Measurements from ENCODE around the gene PREX1. TPM values are rescaled to one million over a fixed set of nuclear protein-coding genes. Genes with fewer than 3 reads are reported as not detected.
A peak's percentile ranks its signal among the peaks of the same experiment; 100 is the strongest.

PREX1 gene
- total RNA-seq, 1 donor from 2014 or later, result 20.4 TPM

GRCh38 chr20:48705240-48706115 lies 122.3 kb downstream of the PREX1 start:
- Histone ChIP-seq H3K27ac (ENCODE audit: low read depth, low read length) (no peak overlapping the region), H3K9ac (ENCODE audit: low read depth in 1 of 3, low read length in 3 of 3) (no peak overlapping the region), H3K9me3 (ENCODE audit: control insufficient read depth in 3 of 3, low read length in 3 of 3) (no peaks in the 10 kb centered on the region), H3K36me3 (ENCODE audit: control insufficient read depth in 3 of 3, insufficient read depth in 3 of 3, low read length in 3 of 3) (peaks cover 0 to 8% (median 0%) of the 10 kb centered on the region in 3 donors), H3K4me3 (ENCODE audit: low read length in 3 of 3) (no peak overlapping the region), H3K27me3 (ENCODE audit: control insufficient read depth in 3 of 3, insufficient read depth in 3 of 3, low read length in 3 of 3) (peaks cover 0 to 3% (median 0%) of the 10 kb centered on the region in 3 donors), H3K4me1 (ENCODE audit: control insufficient read depth in 3 of 3, insufficient read depth in 3 of 3, low read length in 3 of 3) (peaks cover 19 to 35% (median 30%) of the 10 kb centered on the region in 3 donors)

- no peaks in the 10 kb centered on the region for H3K9me3 ChIP-seq (ENCODE audit: control insufficient read depth in 3 of 3, low read length in 3 of 3)
- H3K27me3 ChIP-seq (ENCODE audit: control insufficient read depth in 3 of 3, insufficient read depth in 3 of 3, low read length in 3 of 3), result peaks cover 0 to 3% (median 0%) of the 10 kb centered on the region in 3 donors
- no peak overlapping the region for H3K4me3 ChIP-seq (ENCODE audit: low read length in 3 of 3)
- peaks cover 19 to 35% (median 30%) of the 10 kb centered on the region in 3 donors for H3K4me1 ChIP-seq (ENCODE audit: control insufficient read depth in 3 of 3, insufficient read depth in 3 of 3, low read length in 3 of 3)
- no peak overlapping the region for H3K9ac ChIP-seq (ENCODE audit: low read depth in 1 of 3, low read length in 3 of 3)
- no peak overlapping the region for H3K27ac ChIP-seq (ENCODE audit: low read depth, low read length)
- peaks cover 0 to 9% (median 0%) of the 10 kb centered on the region in 3 donors for H3K36me3 ChIP-seq (ENCODE audit: control insufficient read depth in 3 of 3, insufficient read depth in 3 of 3, low read length in 3 of 3)
Measured at GRCh38 chr20:48704761-48705160, 123.0 kb downstream of the PREX1 start.

- Histone ChIP-seq H3K4me3 (ENCODE audit: low read length in 3 of 3) (peak overlapping the region in 1 of 3 donors; percentile 13), H3K4me1 (ENCODE audit: control insufficient read depth in 3 of 3, insufficient read depth in 3 of 3, low read length in 3 of 3) (peaks cover 19 to 35% (median 34%) of the 10 kb centered on the region in 3 donors), H3K9ac (ENCODE audit: low read depth in 1 of 3, low read length in 3 of 3) (peak overlapping the region in 2 of 3 donors; percentile 33 to 57), H3K36me3 (ENCODE audit: control insufficient read depth in 3 of 3, insufficient read depth in 3 of 3, low read length in 3 of 3) (peaks cover 0 to 10% (median 0%) of the 10 kb centered on the region in 3 donors), H3K27me3 (ENCODE audit: control insufficient read depth in 3 of 3, insufficient read depth in 3 of 3, low read length in 3 of 3) (peaks cover 0 to 3% (median 0%) of the 10 kb centered on the region in 3 donors), H3K9me3 (ENCODE audit: control insufficient read depth in 3 of 3, low read length in 3 of 3) (no peaks in the 10 kb centered on the region), H3K27ac (ENCODE audit: low read depth, low read length) (no peak overlapping the region)
Measured at GRCh38 chr20:48703511-48704219, 124.1 kb downstream of the PREX1 start.

- H3K27me3 ChIP-seq (ENCODE audit: control insufficient read depth in 3 of 3, insufficient read depth in 3 of 3, low read length in 3 of 3), result peaks cover 0 to 3% (median 0%) of the 10 kb centered on the region in 3 donors
- peaks cover 0 to 13% (median 0%) of the 10 kb centered on the region in 3 donors for H3K36me3 ChIP-seq (ENCODE audit: control insufficient read depth in 3 of 3, insufficient read depth in 3 of 3, low read length in 3 of 3)
- peaks cover 23 to 39% (median 39%) of the 10 kb centered on the region in 3 donors for H3K4me1 ChIP-seq (ENCODE audit: control insufficient read depth in 3 of 3, insufficient read depth in 3 of 3, low read length in 3 of 3)
- peak overlapping the region in 1 of 3 donors; percentile 33 for H3K9ac ChIP-seq (ENCODE audit: low read depth in 1 of 3, low read length in 3 of 3)
- no peak overlapping the region for H3K27ac ChIP-seq (ENCODE audit: low read depth, low read length)
- H3K4me3 ChIP-seq (ENCODE audit: low read length in 3 of 3), result no peak overlapping the region
- H3K9me3 ChIP-seq (ENCODE audit: control insufficient read depth in 3 of 3, low read length in 3 of 3), result no peaks in the 10 kb centered on the region
Measured at GRCh38 chr20:48703107-48703506, 124.7 kb downstream of the PREX1 start.

GRCh38 chr20:48702455-48702913 lies 125.3 kb downstream of the PREX1 start:
- Histone ChIP-seq H3K4me3 (ENCODE audit: low read length in 3 of 3) (no peak overlapping the region), H3K27me3 (ENCODE audit: control insufficient read depth in 3 of 3, insufficient read depth in 3 of 3, low read length in 3 of 3) (peaks cover 0 to 3% (median 0%) of the 10 kb centered on the region in 3 donors), H3K36me3 (ENCODE audit: control insufficient read depth in 3 of 3, insufficient read depth in 3 of 3, low read length in 3 of 3) (peaks cover 0 to 13% (median 0%) of the 10 kb centered on the region in 3 donors), H3K9me3 (ENCODE audit: control insufficient read depth in 3 of 3, low read length in 3 of 3) (no peaks in the 10 kb centered on the region), H3K4me1 (ENCODE audit: control insufficient read depth in 3 of 3, insufficient read depth in 3 of 3, low read length in 3 of 3) (peaks cover 29 to 45% (median 44%) of the 10 kb centered on the region in 3 donors), H3K27ac (ENCODE audit: low read depth, low read length) (no peak overlapping the region), H3K9ac (ENCODE audit: low read depth in 1 of 3, low read length in 3 of 3) (no peak overlapping the region)

GRCh38 chr20:48701702-48702101 lies 126.1 kb downstream of the PREX1 start:
- Histone ChIP-seq H3K9ac (ENCODE audit: low read depth in 1 of 3, low read length in 3 of 3) (no peak overlapping the region), H3K9me3 (ENCODE audit: control insufficient read depth in 3 of 3, low read length in 3 of 3) (no peaks in the 10 kb centered on the region), H3K27me3 (ENCODE audit: control insufficient read depth in 3 of 3, insufficient read depth in 3 of 3, low read length in 3 of 3) (peaks cover 0 to 3% (median 0%) of the 10 kb centered on the region in 3 donors), H3K27ac (ENCODE audit: low read depth, low read length) (no peak overlapping the region), H3K4me1 (ENCODE audit: control insufficient read depth in 3 of 3, insufficient read depth in 3 of 3, low read length in 3 of 3) (peaks cover 27 to 39% (median 38%) of the 10 kb centered on the region in 3 donors), H3K36me3 (ENCODE audit: control insufficient read depth in 3 of 3, insufficient read depth in 3 of 3, low read length in 3 of 3) (peaks cover 0 to 13% (median 0%) of the 10 kb centered on the region in 3 donors), H3K4me3 (ENCODE audit: low read length in 3 of 3) (no peak overlapping the region)

GRCh38 chr20:48698507-48699267 lies 129.1 kb downstream of the PREX1 start:
- Histone ChIP-seq H3K9ac (ENCODE audit: low read depth in 1 of 3, low read length in 3 of 3) (peak overlapping the region in 1 of 3 donors; percentile 64), H3K9me3 (ENCODE audit: control insufficient read depth in 3 of 3, low read length in 3 of 3) (no peaks in the 10 kb centered on the region), H3K27me3 (ENCODE audit: control insufficient read depth in 3 of 3, insufficient read depth in 3 of 3, low read length in 3 of 3) (peaks cover 0 to 3% (median 0%) of the 10 kb centered on the region in 3 donors), H3K4me3 (ENCODE audit: low read length in 3 of 3) (peak overlapping the region in 1 of 3 donors; percentile 22), H3K4me1 (ENCODE audit: control insufficient read depth in 3 of 3, insufficient read depth in 3 of 3, low read length in 3 of 3) (peaks cover 18 to 30% (median 28%) of the 10 kb centered on the region in 3 donors), H3K27ac (ENCODE audit: low read depth, low read length) (no peak overlapping the region), H3K36me3 (ENCODE audit: control insufficient read depth in 3 of 3, insufficient read depth in 3 of 3, low read length in 3 of 3) (peaks cover 0 to 17% (median 0%) of the 10 kb centered on the region in 3 donors)

- Histone ChIP-seq H3K9me3 (ENCODE audit: control insufficient read depth in 3 of 3, low read length in 3 of 3) (no peaks in the 10 kb centered on the region), H3K4me1 (ENCODE audit: control insufficient read depth in 3 of 3, insufficient read depth in 3 of 3, low read length in 3 of 3) (peaks cover 11 to 23% (median 21%) of the 10 kb centered on the region in 3 donors), H3K27ac (ENCODE audit: low read depth, low read length) (no peak overlapping the region), H3K36me3 (ENCODE audit: control insufficient read depth in 3 of 3, insufficient read depth in 3 of 3, low read length in 3 of 3) (peaks cover 0 to 17% (median 0%) of the 10 kb centered on the region in 3 donors), H3K27me3 (ENCODE audit: control insufficient read depth in 3 of 3, insufficient read depth in 3 of 3, low read length in 3 of 3) (peaks cover 0 to 3% (median 0%) of the 10 kb centered on the region in 3 donors), H3K9ac (ENCODE audit: low read depth in 1 of 3, low read length in 3 of 3) (peak overlapping the region in 1 of 3 donors; percentile 64), H3K4me3 (ENCODE audit: low read length in 3 of 3) (peak overlapping the region in 1 of 3 donors; percentile 29)
Measured at GRCh38 chr20:48697845-48698491, 129.8 kb downstream of the PREX1 start.

GRCh38 chr20:48696671-48697070 lies 131.1 kb downstream of the PREX1 start:
- Histone ChIP-seq H3K27ac (ENCODE audit: low read depth, low read length) (no peak overlapping the region), H3K36me3 (ENCODE audit: control insufficient read depth in 3 of 3, insufficient read depth in 3 of 3, low read length in 3 of 3) (peaks cover 0 to 16% (median 0%) of the 10 kb centered on the region in 3 donors), H3K9me3 (ENCODE audit: control insufficient read depth in 3 of 3, low read length in 3 of 3) (no peaks in the 10 kb centered on the region), H3K27me3 (ENCODE audit: control insufficient read depth in 3 of 3, insufficient read depth in 3 of 3, low read length in 3 of 3) (no peaks in the 10 kb centered on the region), H3K9ac (ENCODE audit: low read depth in 1 of 3, low read length in 3 of 3) (no peak overlapping the region), H3K4me1 (ENCODE audit: control insufficient read depth in 3 of 3, insufficient read depth in 3 of 3, low read length in 3 of 3) (peaks cover 10 to 16% (median 15%) of the 10 kb centered on the region in 3 donors), H3K4me3 (ENCODE audit: low read length in 3 of 3) (no peak overlapping the region)

All from skeletal muscle tissue (tissue), 4 donors.